Neural progenitor cell (in vitro differentiated cells): ENCODE data around the gene ATRAID.

Experiments
- EZH2 ChIP-seq: fragments of 200-600 bp; sonication (generic); IDR thresholded peaks from 2 replicates; pipeline ENCODE4 v1.6.1; 2017; ENCODE audit warnings: antibody characterized with exemption, mild to moderate bottlenecking, moderate library complexity
- EZH2phosphoT487 ChIP-seq: fragments of 200-600 bp; sonication (generic); IDR thresholded peaks from 2 replicates; pipeline ENCODE4 v1.6.1; 2017; ENCODE audit warnings: antibody characterized with exemption
- TF ChIP-seq, protein P1 (sequence below): fragments of 200-600 bp; sonication (generic); IDR thresholded peaks from 2 replicates; pipeline ENCODE4 v1.5.1; 2017; ENCODE audit warnings: antibody characterized with exemption, mild to moderate bottlenecking

- TF ChIP-seq, protein P1, sequence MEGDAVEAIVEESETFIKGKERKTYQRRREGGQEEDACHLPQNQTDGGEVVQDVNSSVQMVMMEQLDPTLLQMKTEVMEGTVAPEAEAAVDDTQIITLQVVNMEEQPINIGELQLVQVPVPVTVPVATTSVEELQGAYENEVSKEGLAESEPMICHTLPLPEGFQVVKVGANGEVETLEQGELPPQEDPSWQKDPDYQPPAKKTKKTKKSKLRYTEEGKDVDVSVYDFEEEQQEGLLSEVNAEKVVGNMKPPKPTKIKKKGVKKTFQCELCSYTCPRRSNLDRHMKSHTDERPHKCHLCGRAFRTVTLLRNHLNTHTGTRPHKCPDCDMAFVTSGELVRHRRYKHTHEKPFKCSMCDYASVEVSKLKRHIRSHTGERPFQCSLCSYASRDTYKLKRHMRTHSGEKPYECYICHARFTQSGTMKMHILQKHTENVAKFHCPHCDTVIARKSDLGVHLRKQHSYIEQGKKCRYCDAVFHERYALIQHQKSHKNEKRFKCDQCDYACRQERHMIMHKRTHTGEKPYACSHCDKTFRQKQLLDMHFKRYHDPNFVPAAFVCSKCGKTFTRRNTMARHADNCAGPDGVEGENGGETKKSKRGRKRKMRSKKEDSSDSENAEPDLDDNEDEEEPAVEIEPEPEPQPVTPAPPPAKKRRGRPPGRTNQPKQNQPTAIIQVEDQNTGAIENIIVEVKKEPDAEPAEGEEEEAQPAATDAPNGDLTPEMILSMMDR: no peak
- TF ChIP-seq EZH2 (no peak), EZH2phosphoT487 (no peak)
Measured at GRCh38 chr2:27245626-27246025, 33.8 kb downstream of the ATRAID start.
